Measurements from ENCODE around the gene ELMO1.

DNA sequence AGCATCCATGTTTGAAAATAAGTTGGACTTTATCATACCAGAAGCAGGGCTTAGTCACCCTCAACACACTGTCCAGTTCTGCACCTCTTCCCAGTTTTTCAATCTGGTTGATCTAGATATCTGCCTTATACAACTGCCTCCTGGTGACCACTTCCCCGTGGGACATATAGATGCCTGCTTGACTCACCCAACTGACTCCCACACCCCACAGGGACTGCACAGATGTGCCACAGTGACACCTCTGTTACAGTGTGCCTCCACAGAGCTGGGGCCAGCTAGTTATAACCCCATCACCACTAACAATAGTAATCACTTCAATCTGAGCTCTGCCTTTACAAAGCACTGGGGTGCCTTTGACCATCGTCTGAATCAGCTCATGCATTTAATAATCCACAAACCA, 641.8 kb downstream of the ELMO1 start:
- TF ChIP-seq, protein P1, sequence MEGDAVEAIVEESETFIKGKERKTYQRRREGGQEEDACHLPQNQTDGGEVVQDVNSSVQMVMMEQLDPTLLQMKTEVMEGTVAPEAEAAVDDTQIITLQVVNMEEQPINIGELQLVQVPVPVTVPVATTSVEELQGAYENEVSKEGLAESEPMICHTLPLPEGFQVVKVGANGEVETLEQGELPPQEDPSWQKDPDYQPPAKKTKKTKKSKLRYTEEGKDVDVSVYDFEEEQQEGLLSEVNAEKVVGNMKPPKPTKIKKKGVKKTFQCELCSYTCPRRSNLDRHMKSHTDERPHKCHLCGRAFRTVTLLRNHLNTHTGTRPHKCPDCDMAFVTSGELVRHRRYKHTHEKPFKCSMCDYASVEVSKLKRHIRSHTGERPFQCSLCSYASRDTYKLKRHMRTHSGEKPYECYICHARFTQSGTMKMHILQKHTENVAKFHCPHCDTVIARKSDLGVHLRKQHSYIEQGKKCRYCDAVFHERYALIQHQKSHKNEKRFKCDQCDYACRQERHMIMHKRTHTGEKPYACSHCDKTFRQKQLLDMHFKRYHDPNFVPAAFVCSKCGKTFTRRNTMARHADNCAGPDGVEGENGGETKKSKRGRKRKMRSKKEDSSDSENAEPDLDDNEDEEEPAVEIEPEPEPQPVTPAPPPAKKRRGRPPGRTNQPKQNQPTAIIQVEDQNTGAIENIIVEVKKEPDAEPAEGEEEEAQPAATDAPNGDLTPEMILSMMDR (IDR thresholded peaks at IDR 0.05), result no peak
- TF ChIP-seq POLR2A (IDR thresholded peaks at IDR 0.05), result no peak

All from adrenal gland (tissue), 5 donors.